Bronchial epithelial cell (primary cell): ENCODE measurements around the gene AMZ2. TPM values are rescaled to one million over a fixed set of nuclear protein-coding genes. Genes with fewer than 3 reads are reported as not detected.
A peak's percentile ranks its signal among the peaks of the same experiment; 100 is the strongest.
"Not testable (repeated sequence)": the region's sequence is repeated elsewhere in the genome, so short reads cannot be mapped to it uniquely, and the experiment has no call there.

Source experiments
- DNase-seq: peaks from one replicate; pipeline ENCODE4 v3.0.0-alpha.2; 2010; ENCODE audit warnings: low read depth
- FAIRE-seq: peaks from 2 replicates; lab custom pipeline; 2011; peaks lifted over from hg19 to GRCh38; lab: Jason Lieb, UNC
- H3K27me3 ChIP-seq: 2 replicates; pipeline ENCODE4 v1.5.1; 2011; ENCODE audit warnings: low read length; ENCODE audit not compliant: control insufficient read depth, insufficient read depth
- H3K36me3 ChIP-seq: 2 replicates; pipeline ENCODE4 v1.5.1; 2011; ENCODE audit warnings: low read length; ENCODE audit not compliant: control insufficient read depth, insufficient read depth
- H3K4me3 ChIP-seq: 2 replicates; pipeline ENCODE4 v1.5.1; 2011; ENCODE audit warnings: mild to moderate bottlenecking, low read depth, low read length, control low read depth
- total RNA-seq: library from RNA; depleted of rRNA; stranded (reverse); fragments of >200 nt; gene quantifications from 2 replicates; pipeline ENCODE4 v1.2.1, GENCODE V29; 2014
- TF ChIP-seq, protein P1 (sequence below): IDR thresholded peaks from 2 replicates; pipeline ENCODE4 v1.5.1; 2011; ENCODE audit warnings: mild to moderate bottlenecking, moderate library complexity, low read length, control low read depth, inconsistent platforms; ENCODE audit not compliant: insufficient read depth, severe bottlenecking

AMZ2 gene, protein sequence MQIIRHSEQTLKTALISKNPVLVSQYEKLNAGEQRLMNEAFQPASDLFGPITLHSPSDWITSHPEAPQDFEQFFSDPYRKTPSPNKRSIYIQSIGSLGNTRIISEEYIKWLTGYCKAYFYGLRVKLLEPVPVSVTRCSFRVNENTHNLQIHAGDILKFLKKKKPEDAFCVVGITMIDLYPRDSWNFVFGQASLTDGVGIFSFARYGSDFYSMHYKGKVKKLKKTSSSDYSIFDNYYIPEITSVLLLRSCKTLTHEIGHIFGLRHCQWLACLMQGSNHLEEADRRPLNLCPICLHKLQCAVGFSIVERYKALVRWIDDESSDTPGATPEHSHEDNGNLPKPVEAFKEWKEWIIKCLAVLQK
- total RNA-seq, result 107 and 109 TPM in 2 replicates

- H3K27me3 ChIP-seq, result no peaks in the 10 kb centered on the region
- peaks cover 4% of the 10 kb centered on the region for H3K36me3 ChIP-seq
- TF ChIP-seq, protein P1, sequence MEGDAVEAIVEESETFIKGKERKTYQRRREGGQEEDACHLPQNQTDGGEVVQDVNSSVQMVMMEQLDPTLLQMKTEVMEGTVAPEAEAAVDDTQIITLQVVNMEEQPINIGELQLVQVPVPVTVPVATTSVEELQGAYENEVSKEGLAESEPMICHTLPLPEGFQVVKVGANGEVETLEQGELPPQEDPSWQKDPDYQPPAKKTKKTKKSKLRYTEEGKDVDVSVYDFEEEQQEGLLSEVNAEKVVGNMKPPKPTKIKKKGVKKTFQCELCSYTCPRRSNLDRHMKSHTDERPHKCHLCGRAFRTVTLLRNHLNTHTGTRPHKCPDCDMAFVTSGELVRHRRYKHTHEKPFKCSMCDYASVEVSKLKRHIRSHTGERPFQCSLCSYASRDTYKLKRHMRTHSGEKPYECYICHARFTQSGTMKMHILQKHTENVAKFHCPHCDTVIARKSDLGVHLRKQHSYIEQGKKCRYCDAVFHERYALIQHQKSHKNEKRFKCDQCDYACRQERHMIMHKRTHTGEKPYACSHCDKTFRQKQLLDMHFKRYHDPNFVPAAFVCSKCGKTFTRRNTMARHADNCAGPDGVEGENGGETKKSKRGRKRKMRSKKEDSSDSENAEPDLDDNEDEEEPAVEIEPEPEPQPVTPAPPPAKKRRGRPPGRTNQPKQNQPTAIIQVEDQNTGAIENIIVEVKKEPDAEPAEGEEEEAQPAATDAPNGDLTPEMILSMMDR, result no peak
- FAIRE-seq (no peak), DNase-seq (peak; percentile 73)
- peak within 1 kb of the TSS; percentile 85 for H3K4me3 ChIP-seq
These were observed at the start of gene AMZ2 for GRCh38 chr17:68247445-68248198. Gene AMZ2 (plus strand): TSS chr17:68248043. CDS start chr17:68250188, 2,145 bp downstream.

- FAIRE-seq (no peak), DNase-seq (no peak)
- no peak overlapping the region for H3K4me3 ChIP-seq
- no peaks in the 10 kb centered on the region for H3K36me3 ChIP-seq
- H3K27me3 ChIP-seq, result peaks cover 38% of the 10 kb centered on the region
- TF ChIP-seq, protein P1, result no peak
These were observed 48.7 kb upstream of the AMZ2 start for GRCh38 chr17:68198931-68199836.

- Histone ChIP-seq H3K36me3 (no peaks in the 10 kb centered on the region), H3K4me3 (no peak overlapping the region)
- FAIRE-seq, result no peak
These were observed 47.8 kb upstream of the AMZ2 start for GRCh38 chr17:68199837-68200688.

GRCh38 chr17:68200689-68201417 lies 47.0 kb upstream of the AMZ2 start:
- FAIRE-seq, result no peak
- TF ChIP-seq, protein P1, result peak; percentile 90
- DNase-seq, result peak; percentile 21
- Histone ChIP-seq H3K36me3 (no peaks in the 10 kb centered on the region), H3K27me3 (peaks cover 36% of the 10 kb centered on the region), H3K4me3 (no peak overlapping the region)

More at GRCh38 chr17:68199837-68200688, 47.8 kb upstream of the AMZ2 start:
- TF ChIP-seq, protein P1, result no peak
- peaks cover 38% of the 10 kb centered on the region for H3K27me3 ChIP-seq
- DNase-seq, result no peak

- FAIRE-seq, DNase-seq, H3K4me3 ChIP-seq, H3K36me3 ChIP-seq: not testable (repeated sequence)
- H3K27me3 ChIP-seq, result peaks cover 32% of the 10 kb centered on the region
These were observed 46.4 kb upstream of the AMZ2 start for GRCh38 chr17:68201418-68201771.

- FAIRE-seq, H3K4me3 ChIP-seq, H3K36me3 ChIP-seq, DNase-seq: not testable (repeated sequence)
- H3K27me3 ChIP-seq, result peaks cover 26% of the 10 kb centered on the region
These were observed 45.5 kb upstream of the AMZ2 start for GRCh38 chr17:68202321-68202720.
